ENCODE measurements around the gene RNF17.

- TF ChIP-seq CTCF (IDR thresholded peaks at IDR 0.05; ENCODE audit: low read length) (no peak), EZH2 (optimal IDR thresholded peaks at IDR 0.05; ENCODE audit: low read depth, low read length) (no peak), EZH2phosphoT487 (IDR thresholded peaks at IDR 0.05; ENCODE audit: low read length) (no peak)
These were observed 57.2 kb downstream of the RNF17 start for GRCh38 chr13:24821207-24821606.

All from MM.1S (cell line).